Pulmonary artery endothelial cell (primary cell): ENCODE results near the gene CKAP2L. TPM values are rescaled to one million over a fixed set of nuclear protein-coding genes. Genes with fewer than 3 reads are reported as not detected.

Source experiments
- DNase-seq: peaks from one replicate; pipeline ENCODE4 v3.0.0-alpha.2; 2011; ENCODE audit warnings: low read depth, low spot score
- total RNA-seq: library from RNA; depleted of rRNA; stranded (reverse); fragments of >200 nt; gene quantifications from 2 replicates; pipeline ENCODE4 v1.2.3, GENCODE V29; 2014

Gene CKAP2L
- total RNA-seq: 4.9 and 10.3 TPM in 2 replicates

GRCh38 chr2:112764071-112765044 is at the start of gene CKAP2L:
TSS of gene CKAP2L (minus strand) at chr2:112764609. CDS start at chr2:112764598, 11 bp downstream.
- DNase-seq: peak; percentile 93

GRCh38 chr2:112813280-112813966 is 49.0 kb upstream of the CKAP2L start:
- DNase-seq: no peak

GRCh38 chr2:112812318-112813267 is 48.2 kb upstream of the CKAP2L start:
- DNase-seq: no peak

- peak; percentile 99 for DNase-seq
These were observed 47.5 kb upstream of the CKAP2L start for GRCh38 chr2:112811841-112812306.

- no peak for DNase-seq
These were observed 46.9 kb upstream of the CKAP2L start for GRCh38 chr2:112811276-112811831.

- DNase-seq: no peak
These were observed 44.7 kb upstream of the CKAP2L start for GRCh38 chr2:112809112-112809511.

- no peak for DNase-seq
These were observed 42.9 kb upstream of the CKAP2L start for GRCh38 chr2:112807233-112807807.

GRCh38 chr2:112805542-112805941 is 41.1 kb upstream of the CKAP2L start:
- no peak for DNase-seq

- no peak for DNase-seq
These were observed 39.5 kb upstream of the CKAP2L start for GRCh38 chr2:112803691-112804521.

GRCh38 chr2:112800881-112801583 is 36.6 kb upstream of the CKAP2L start:
- no peak for DNase-seq

- no peak for DNase-seq
These were observed 34.9 kb upstream of the CKAP2L start for GRCh38 chr2:112798979-112799975.

GRCh38 chr2:112796486-112796885 is 32.1 kb upstream of the CKAP2L start:
- no peak for DNase-seq

- DNase-seq: no peak
These were observed 31.4 kb upstream of the CKAP2L start for GRCh38 chr2:112795774-112796173.

GRCh38 chr2:112794841-112795240 is 30.4 kb upstream of the CKAP2L start:
- no peak for DNase-seq

- DNase-seq: peak; percentile 32
These were observed 29.8 kb upstream of the CKAP2L start for GRCh38 chr2:112794131-112794733.

GRCh38 chr2:112793449-112793978 is 29.1 kb upstream of the CKAP2L start:
- no peak for DNase-seq

- DNase-seq: no peak
These were observed 28.0 kb upstream of the CKAP2L start for GRCh38 chr2:112792419-112792818.
